HG03565 (cell line): Measurements from ENCODE around the gene USP31.
"Not testable (repeated sequence)": the region's sequence is repeated elsewhere in the genome, so short reads cannot be mapped to it uniquely, and the experiment has no call there.

Experiments
- ATAC-seq: cut with Tn5 transposase; IDR thresholded peaks from one replicate; pipeline ENCODE4 v1.9.1; 2021; ENCODE audit warnings: mild to moderate bottlenecking, moderate library complexity; ENCODE audit not compliant: unreplicated experiment

Gene USP31

DNA sequence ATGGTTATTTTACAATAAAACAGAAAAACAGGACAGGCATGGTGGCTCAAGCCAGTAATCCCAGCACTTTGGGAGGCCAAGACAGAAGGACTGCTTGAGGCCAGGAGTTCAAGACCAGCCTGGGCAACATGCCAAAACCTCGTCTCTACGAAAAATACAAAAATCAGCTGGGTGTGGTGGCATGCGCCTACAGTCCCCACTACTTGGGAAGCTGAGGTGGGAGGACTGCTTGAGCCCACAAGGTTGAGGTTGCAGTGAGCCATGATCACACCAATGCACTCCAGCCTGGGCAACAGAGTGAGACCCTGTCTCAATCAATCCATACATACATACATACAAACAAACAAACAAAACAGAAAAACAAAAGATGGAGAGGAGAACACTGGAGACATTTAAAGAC is 45.6 kb downstream of the USP31 start:
- ATAC-seq: no peak

DNA sequence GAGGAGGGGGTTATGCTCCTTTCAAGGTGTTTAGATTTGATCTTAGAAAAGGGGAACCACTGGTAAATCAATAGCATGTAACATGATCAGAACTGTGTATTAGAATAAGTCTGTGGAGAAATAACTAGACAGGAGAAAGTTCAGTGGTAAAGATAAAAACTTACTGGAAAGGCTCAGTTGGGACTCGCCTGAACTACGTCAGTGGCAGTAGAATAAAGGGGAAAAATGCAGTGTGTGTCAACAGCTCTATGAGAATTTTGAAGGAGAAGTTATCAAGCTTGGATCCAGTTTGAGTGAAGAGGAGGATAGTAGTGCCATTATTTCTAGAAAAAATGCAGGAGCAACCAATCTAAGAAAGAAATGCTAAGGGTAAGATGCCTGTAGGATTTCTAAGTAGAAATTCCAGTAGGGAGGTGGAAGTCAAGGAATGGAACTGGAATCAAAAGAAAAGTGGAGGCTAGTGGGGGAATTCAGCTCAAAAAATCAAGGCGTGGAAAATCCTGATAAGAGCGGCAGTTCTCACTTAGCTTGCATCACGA is 48.2 kb downstream of the USP31 start:
- ATAC-seq: no peak

DNA sequence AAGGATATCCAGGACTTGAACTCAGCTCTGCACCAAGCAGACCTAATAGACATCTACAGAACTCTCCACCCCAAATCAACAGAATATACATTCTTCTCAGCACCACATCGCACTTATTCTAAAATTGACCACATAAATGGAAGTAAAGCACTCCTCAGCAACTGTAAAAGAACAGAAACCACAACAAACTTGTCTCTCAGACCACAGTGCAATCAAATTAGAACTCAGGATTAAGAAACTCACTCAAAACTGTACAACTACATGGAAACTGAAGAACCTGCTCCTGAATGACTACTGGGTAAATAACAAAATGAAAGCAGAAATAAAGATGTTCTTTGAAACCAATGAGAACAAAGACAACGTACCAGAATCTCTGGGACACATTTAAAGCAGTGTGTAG is 52.8 kb downstream of the USP31 start:
- not testable (repeated sequence) for ATAC-seq

DNA sequence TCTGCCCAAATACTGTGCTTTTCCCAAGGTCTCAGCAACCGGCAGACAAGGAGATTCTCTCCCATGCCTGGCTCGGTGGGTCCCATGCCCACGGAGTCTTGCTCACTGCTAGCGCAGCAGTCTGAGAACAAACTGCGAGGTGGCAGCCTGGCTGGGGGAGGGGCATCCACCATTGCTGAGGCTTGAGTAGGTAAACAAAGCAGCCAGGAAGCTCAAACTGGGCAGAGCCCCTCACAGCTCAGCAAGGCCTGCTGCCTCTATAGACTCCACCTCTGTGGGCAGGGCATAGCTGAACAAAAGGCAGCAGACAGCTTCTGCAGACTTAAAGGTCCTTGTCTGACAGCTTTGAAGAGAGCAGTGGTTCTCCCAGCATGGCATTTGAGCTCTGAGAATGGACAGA is 55.1 kb downstream of the USP31 start:
- not testable (repeated sequence) for ATAC-seq

DNA sequence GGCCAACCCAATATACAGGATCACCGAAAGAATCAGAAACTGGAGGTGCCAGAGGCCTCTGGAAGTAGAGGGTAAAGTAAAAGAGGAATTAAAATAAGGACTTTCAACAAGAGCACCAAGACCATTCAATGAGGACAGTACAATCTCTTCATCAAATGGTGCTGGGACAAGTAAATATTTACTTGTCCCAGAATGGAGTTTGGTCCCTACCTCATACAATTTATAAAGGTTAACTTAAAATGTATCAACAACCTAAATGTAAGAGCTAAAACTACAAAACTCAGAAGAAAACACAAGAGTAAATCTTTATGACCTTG is 56.5 kb downstream of the USP31 start:
- ATAC-seq: no peak

DNA sequence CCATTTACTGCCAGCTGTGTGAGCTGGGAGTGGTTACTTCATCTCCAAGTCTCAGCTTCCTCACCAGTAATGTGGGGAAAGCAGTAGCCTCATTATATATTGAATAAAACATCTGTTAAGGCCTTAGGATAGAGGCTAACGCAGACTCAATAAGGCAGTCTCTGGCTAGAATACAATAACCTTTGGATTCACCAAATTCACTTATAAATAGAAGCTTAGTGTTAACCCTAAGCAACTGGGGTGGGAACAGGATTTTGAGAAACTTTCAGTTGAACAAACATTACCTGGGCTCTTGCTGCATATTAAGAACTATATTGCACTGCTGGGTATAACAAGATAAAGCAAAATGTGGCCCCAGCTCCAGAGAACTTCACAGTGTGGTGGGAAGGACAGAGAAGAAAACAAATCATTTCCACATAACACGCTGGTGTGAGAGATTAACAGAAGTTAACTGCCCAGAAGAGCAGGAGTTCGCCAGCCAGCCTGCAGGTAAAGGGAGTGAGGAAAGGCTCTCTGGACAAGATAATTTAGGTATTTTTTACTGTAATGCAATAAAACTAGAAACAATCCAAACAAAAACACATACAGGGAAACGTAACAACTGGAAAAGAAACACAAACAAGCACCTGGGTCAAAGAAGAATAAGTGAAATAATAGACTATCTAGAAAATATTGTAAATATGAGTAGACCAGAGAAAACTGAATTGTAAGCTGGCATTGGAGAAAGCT is 57.0 kb downstream of the USP31 start:
- ATAC-seq: no peak

DNA sequence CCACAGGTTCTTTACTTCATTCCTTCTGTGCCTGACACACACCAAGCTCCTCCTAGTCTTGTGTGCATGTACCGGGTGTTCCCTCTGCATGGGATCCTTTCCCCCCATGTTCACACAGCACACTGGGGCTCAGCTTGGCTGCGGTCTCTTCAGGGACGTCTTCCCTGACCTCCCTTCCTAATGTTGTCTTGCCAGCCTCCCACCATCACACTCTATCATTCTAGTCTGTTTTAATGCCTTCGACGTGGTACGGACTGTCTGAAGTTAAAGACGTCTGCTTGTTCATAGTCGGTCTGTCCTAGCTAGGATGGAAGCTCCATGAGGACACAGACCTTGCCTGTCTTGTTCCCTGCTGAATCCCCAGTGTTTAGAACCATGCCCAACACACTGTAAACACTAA is 60.1 kb downstream of the USP31 start:
- ATAC-seq: no peak

DNA sequence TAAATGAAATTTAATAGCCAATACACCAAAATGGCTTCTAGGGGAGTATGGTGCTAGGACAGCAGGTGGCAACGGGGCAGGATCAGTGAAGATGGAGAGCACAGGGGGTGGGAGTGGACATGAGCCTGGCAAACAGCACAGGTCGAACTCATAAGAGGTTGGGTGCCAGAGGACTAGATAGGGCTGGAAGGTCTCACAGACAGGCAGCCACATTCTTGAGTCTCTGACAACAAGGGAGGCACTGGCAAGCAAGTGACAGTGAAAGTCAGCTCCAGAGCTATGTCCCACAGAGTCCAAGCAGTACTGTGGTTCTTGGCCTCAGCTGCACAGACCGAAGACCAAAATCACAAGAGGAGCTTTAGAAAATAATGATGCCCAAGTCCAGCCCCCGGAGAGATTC is 61.2 kb downstream of the USP31 start:
- ATAC-seq: no peak

DNA sequence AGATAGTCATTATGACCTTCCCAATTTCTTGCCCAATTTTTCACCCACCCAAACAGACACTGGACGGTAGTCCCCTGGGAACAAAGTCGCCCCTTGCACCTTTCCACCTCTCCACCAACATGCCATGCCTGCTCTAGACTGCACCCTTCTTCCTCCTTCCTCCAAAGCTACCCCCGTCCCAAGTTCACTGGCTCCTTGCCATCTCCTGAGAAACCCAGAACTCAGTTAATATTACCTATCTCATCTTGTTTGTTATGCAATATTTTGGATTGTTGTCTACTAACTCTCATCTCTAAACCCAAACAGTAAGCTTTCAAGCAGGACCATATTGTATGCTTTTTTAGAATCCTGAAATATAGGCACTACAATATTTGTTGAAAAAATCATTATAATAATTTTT is 63.3 kb downstream of the USP31 start:
- ATAC-seq: no peak

DNA sequence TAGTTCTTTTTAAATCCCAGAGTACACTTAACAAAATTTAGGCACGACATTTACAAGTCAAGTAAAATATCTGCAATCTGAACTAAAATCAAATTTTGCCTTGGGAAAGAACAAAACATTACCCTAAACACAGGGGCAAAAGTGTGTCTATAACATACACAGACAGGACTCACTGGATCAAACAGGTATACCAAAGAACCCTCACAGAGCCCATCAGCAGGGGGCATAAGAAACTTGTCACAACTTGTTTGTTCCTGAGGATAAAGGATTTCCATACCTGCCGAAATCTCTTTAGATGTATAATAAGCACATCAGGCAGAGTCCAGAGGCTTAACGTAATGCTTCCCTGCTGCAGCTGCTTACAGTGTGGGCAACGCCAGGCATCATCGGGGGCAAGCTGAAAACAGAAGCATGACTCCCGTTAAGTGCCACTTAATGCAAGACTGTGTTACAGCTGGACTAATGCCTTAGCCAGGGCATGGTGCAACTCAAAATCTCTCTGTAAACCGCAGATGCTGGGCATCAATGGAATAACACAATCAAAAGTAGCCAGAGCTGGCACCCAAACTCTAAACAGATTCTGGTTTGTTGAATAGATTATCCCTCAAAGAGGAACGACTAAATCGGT is 67.0 kb downstream of the USP31 start:
- no peak for ATAC-seq

DNA sequence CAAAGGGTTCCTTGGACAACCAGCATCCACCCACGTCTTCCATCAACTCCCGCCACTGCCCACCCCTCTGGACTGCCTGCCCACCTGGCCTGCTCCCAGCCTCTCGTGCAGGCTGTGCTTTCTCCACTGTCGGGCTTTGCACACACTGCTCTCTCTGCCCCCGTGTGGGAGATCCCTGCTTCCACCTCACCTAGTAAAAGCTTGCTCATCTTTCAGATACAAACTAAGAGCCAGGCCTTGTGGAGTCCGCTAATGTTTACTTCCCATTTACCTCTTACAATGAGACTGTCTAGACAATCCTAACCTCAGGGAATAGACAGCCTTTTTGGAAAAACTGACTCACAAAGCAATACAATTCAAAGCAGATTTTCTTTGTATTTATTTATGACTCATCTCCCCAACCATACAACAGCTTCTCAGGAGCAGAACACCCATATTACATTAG is 67.6 kb downstream of the USP31 start:
- no peak for ATAC-seq

DNA sequence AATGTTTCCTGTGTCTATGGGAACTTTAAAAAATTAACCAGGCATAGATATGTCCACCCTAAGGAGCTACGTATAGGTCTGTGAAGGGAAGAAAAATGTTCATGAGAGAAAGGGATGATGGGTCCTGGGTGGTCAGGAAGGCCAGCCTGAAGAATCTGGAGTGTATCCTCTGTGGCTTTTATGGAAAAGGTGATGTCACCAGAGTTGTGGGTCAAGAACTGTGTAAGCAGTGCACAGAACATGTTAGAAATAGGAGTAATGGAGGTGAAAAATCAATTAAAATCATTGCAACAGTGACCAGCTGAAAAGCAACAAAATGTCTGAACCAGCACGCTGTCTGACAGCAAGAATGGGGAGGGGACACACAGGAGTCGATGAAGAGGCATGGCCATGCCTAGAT is 68.5 kb downstream of the USP31 start:
- ATAC-seq: no peak

DNA sequence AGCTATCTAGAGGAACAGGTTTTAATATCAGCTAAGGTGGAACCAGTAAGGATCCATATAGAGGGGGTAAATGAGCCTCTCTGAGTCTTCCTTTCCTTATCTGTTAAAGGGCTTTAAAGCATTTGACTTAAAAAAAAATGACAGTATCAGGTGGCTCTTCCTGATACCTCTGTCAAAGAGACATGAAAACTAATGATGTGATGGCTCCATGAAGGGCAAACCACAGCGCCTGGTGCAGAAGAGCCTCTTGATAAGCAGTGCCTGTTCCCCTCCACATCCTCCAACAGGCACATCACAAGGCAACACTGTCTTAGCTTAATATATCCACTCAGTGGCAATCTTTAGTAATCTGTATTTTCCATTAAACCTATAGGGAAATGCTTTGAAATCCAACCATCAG is 68.9 kb downstream of the USP31 start:
- no peak for ATAC-seq

DNA sequence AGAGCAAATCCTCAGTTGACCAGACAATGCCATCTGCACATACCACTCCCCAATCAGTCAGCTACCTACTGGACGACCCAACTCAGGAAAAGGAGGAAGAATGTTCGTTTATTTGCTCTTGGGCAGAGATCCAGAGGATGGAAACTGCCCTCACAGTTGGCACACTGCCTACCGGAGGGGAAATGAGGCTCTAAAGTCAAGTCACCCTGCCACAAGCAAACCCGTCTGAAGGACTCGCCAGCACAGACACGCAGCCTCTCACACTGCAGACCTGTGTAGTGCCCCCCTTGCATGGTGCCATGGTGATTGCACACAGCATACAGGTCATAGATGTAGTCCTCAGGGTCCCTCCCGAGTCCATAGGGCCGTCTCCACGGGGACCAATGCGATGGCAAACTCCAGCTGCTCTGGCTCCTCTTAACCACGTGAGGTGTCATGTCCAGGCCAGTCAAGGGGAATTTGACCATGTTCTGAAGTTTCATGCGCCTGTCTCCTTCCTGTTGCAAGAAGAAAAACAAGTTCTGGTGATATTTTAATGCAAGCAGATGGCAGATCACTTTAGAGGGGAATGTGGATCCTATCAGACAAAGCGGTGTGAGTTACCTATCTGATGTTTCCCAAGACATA is 69.5 kb downstream of the USP31 start:
- ATAC-seq: no peak

DNA sequence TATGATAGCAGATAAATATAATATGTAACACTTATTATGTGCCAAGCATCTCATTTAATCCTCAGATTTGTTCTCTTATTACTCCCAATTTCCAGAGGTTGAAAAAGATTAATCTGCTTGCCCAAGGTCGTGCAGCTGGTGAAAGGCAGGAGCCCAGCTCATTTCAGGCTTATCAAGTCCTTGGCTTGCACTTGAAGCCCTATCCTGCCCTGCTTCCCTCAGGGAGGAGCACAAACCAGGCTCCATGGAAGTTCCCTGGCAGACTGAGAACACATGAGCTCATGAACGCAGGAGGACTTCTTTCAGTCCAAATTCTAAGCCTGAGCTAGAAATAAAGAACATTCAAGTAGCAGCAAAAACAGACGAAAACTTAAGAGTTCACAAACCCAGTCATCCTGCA is 74.8 kb downstream of the USP31 start:
- no peak for ATAC-seq

DNA sequence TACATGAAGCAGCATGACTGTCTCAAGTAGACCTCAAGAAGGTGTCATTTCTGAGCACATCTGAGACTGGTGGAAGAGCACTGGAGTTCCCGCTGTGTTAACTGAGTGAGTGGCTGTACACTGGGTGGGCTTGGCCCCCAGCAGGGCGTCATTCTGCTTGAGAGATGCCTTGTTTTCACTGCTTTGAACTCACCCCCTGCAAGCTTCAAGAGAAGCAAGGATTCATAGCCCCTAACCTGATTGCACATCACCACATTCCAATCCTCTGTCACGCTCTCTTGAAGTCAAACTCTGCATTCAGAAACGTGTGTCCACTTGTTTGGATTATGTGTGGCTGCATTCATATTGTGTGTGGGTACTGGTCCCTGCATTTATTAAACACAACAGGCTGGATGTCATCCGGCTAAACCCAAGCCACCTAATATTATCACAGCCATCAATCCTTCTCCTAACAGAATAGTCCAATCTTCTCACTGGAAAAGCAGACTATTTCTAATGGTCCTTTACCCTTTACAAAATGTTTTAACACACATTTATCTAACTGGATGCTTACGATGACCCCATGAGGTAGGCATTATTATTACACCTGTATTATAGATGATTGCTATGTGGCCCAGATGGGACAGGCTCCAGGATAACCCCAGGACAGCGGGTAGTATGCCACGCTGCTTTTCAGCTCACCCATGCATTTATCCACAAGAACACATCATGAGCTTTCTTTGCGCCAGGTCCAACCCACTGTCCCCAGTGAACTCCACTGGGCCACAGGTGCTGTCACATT is 76.3 kb downstream of the USP31 start:
- ATAC-seq: no peak

DNA sequence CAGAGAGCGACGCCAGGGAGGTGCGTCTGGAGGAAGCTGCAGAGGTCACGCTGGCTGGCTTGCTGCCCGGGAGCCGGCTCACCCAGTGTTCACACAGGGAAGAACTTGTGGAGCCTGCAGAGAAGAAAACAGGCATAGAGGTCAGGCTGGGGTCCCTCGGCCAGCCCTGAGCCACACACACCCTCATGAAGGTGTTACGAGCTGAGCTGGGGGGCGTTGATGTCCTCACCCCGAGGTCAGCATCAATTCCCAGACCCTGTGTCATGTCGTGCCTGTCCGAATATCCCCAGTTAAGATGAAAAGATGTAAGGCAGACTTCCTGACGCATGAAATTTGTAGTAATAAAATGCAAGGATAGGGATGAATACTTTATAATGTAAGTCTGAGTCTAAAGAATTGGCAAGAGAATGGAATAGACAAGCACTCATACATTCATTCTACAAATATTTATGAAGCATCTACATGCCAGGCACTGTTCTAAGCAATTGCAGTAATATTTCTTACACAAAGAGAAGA is 77.1 kb downstream of the USP31 start:
- ATAC-seq: no peak

DNA sequence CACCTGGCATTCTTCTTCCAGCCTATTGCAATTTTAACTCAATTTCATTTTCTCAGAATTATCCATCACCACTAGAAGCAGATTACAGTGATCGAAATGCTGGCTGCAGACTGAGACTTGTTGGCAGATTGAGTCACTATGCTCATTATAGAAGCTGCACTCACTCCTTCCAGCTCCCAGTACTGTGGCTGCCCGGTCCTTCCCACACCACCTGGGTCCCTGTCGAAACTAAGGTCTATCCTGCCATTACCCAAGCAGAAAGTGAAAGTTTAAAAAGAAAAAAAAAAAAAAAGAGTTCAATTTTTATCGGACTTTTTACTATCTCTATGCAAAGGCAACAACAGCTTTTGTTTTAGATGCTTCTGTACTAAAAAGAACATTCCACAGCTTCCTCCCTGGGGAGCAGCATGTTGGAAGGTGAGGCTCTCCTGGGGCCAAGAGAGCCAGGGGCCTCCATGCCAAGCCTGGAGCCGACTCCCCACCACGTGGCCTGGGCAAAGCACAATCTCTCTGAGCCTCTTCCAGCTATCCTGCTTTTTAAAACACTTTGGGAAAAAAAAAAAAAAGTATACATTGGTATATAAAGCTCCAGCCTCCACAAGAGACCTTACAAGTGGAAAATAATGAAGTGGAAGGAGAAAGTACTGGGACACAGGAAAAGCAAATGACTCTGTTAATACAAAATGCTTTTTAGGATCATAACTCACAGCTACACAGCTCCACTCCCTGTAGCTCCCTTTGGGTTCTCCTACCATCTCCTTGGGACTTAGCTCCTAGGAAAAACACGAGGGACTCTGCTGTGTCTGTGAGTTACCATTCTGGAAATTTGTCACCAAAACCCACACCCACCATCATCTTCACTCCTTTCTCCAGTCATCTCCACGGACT is 77.8 kb downstream of the USP31 start:
- ATAC-seq: no peak

DNA sequence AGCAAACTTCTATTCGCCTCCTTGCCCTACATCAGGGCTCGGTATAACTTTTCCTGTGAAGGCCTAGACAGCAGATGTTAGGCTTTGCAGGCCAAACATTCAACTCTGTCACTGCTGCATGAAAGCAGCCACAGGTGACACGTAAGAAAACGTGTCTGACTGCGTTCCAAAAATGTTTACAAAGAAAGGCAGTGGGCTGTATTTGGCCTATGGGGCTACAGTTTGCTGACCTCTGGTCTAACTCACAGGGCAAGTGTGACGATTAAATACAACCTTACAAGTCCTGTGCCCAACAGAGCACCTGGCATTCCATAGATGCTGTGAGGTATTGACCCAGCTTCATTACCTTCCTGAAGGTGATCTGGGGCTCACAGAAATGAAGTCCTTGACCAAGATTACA is 79.4 kb downstream of the USP31 start:
- ATAC-seq: no peak

DNA sequence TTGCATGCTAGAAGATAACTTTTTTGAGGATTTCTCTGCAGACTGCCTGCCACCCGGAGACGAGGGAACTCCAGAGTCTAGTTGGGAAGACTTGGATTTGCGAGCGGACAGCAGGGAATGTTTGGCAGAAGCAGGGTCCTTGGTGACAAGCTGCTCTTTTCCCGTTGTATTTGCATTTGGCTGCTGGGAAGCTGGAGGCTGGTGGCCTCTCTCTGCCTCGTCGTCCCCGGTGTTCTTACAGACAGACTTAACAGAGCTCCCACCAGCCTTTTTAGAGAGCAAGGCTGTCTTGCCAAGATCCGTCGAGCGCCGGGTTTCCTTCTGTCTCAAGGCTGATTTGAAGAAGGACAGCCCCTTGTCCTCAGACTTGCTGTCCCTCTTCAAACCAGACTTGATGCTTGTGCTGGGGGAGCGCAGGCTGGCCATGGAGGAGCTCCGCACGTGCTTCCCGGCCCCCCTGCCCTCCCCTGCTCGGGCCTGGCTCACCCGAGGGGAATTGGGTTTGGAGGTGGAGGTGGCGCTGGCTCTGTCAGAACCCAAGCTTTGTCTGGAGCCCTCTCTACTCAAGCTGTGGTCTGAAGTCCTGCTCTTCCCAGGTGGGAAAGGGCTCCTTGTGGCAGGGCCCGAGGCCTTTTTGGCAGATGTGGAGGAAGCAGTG is 81.0 kb downstream of the USP31 start:
- ATAC-seq: no peak
